HepG2 (cell line): Measurements from ENCODE around the gene KCNH6. TPM values are rescaled to one million over a fixed set of nuclear protein-coding genes. Genes with fewer than 3 reads are reported as not detected.
A peak's percentile ranks its signal among the peaks of the same experiment; 100 is the strongest.

Experiments used
- CTCF ChIP-seq: sonication (generic); formaldehyde crosslinking; IDR thresholded peaks from 2 replicates; pipeline ENCODE4 v1.5.0; 2020; ENCODE audit warnings: mild to moderate bottlenecking, missing genetic modification reagents, moderate library complexity
- DR1 ChIP-seq: sonication (generic); formaldehyde crosslinking; IDR thresholded peaks from 2 replicates; pipeline ENCODE4 v1.8.0; 2021; ENCODE audit warnings: mild to moderate bottlenecking, missing genetic modification reagents, inconsistent platforms
- FOXK1 ChIP-seq: sonication (generic); formaldehyde crosslinking; IDR thresholded peaks from 2 replicates; pipeline ENCODE4 v1.4.0; 2020; ENCODE audit warnings: low read depth, missing genetic modification reagents, borderline replicate concordance
- HES4 ChIP-seq: sonication (generic); formaldehyde crosslinking; IDR thresholded peaks from 2 replicates; pipeline ENCODE4 v1.9.0; 2021; ENCODE audit warnings: mild to moderate bottlenecking, missing genetic modification reagents, borderline replicate concordance
- MAX ChIP-seq: IDR thresholded peaks from 2 replicates; pipeline ENCODE4 v1.6.1; 2012; ENCODE audit warnings: inconsistent platforms
- NAIF1 ChIP-seq: sonication (generic); formaldehyde crosslinking; IDR thresholded peaks from 2 replicates; pipeline ENCODE4 v1.5.0; 2020; ENCODE audit warnings: mild to moderate bottlenecking, missing genetic modification reagents, borderline replicate concordance
- RFXANK ChIP-seq: IDR thresholded peaks from 2 replicates; pipeline ENCODE4 v1.6.1; 2016
- SAFB2 ChIP-seq: sonication (generic); formaldehyde crosslinking; IDR thresholded peaks from 2 replicates; pipeline ENCODE4 v1.5.1; 2020; ENCODE audit warnings: missing genetic modification reagents, low read depth, mild to moderate bottlenecking, borderline replicate concordance
- SPEN ChIP-seq: sonication (generic); formaldehyde crosslinking; IDR thresholded peaks from 2 replicates; pipeline ENCODE4 v1.5.1; 2020; ENCODE audit warnings: low read depth, mild to moderate bottlenecking, missing genetic modification reagents
- TFAP4 ChIP-seq: sonication (generic); IDR thresholded peaks from 2 replicates; pipeline ENCODE4 v1.6.1; 2016; ENCODE audit warnings: low read depth, borderline replicate concordance
- TFDP1 ChIP-seq: IDR thresholded peaks from 2 replicates; pipeline ENCODE4 v1.6.1; 2016; ENCODE audit warnings: missing compliant biosample characterization, missing genetic modification reagents, borderline replicate concordance
- ZFP37 ChIP-seq: sonication (generic); formaldehyde crosslinking; IDR thresholded peaks from 2 replicates; pipeline ENCODE4 v1.4.0; 2020; ENCODE audit warnings: missing genetic modification reagents, borderline replicate concordance
- ZNF121 ChIP-seq: sonication (generic); formaldehyde crosslinking; IDR thresholded peaks from 2 replicates; pipeline ENCODE4 v1.5.0; 2020; ENCODE audit warnings: mild to moderate bottlenecking, missing genetic modification reagents
- ZNF512 ChIP-seq: sonication (generic); formaldehyde crosslinking; IDR thresholded peaks from 2 replicates; pipeline ENCODE4 v1.4.0; 2020; ENCODE audit warnings: mild to moderate bottlenecking, missing genetic modification reagents
- ZNF589 ChIP-seq: sonication (generic); formaldehyde crosslinking; conservative IDR thresholded peaks from 2 replicates; pipeline ENCODE4 v1.8.0; 2022; ENCODE audit warnings: mild to moderate bottlenecking, moderate library complexity, missing genetic modification reagents
- polyA plus RNA-seq, 8 experiments: library from polyadenylated mRNA; depleted of rRNA in 3 of 8; stranded (reverse) in 7 of 8; unstranded in 1 of 8; fragments of >200 nt; fragmentation: Illumina TruSeq in 4 of 8; extraction: Trizol in 4 of 8; gene quantifications; 2 replicates each; pipeline versions ENCODE4 v1.2.1 to v1.2.3, GENCODE V29; 2011 to 2016; ENCODE audit warnings: low read depth in 4 of 8, missing spikeins in 1 of 8, mixed read lengths in 1 of 8; ENCODE audit not compliant: insufficient read depth in 1 of 8
- total RNA-seq, 5 experiments: library from RNA; depleted of rRNA; stranded (reverse); fragments of >200 nt; fragmentation: Illumina TruSeq; extraction: Trizol; gene quantifications; 2 replicates each; pipeline ENCODE4 v1.2.3, GENCODE V29; 2016; ENCODE audit warnings: low read depth in 1 of 5

The KCNH6 gene
- total and polyA plus RNA-seq, 2 of the 13 experiments (the other 11 are each of a cell fraction or from before 2014, with no cell fraction given): 0.05 to 0.18 TPM

- peak; percentile 26; the same call in 1 of the 2 replicates for TF ChIP-seq TFDP1 (CRISPR knock-in tag)
- peak; percentile 46 for TF ChIP-seq CTCF
- 0 out of 2 replicates have a peak, but pooled peaks have one; percentile 3 for TF ChIP-seq SPEN (CRISPR knock-in tag)
- TF ChIP-seq MAX: peak; percentile 86
- TF ChIP-seq ZNF512 (CRISPR knock-in tag): no peak
- no peak for TF ChIP-seq NAIF1 (CRISPR knock-in tag)
- TF ChIP-seq DR1 (CRISPR knock-in tag): no peak
- TF ChIP-seq TFAP4: peak; percentile 59; the same call in 1 of the 2 replicates
- 0 out of 2 replicates have a peak, but pooled peaks have one; percentile 52 for TF ChIP-seq SAFB2 (CRISPR knock-in tag)
- no peak for TF ChIP-seq ZNF589 (CRISPR knock-in tag)
- no peak for TF ChIP-seq ZNF121 (CRISPR knock-in tag)
- no peak for TF ChIP-seq FOXK1
- 0 out of 2 replicates have a peak, but pooled peaks have one; percentile 25 for TF ChIP-seq HES4 (CRISPR knock-in tag)
- no peak for TF ChIP-seq ZFP37 (CRISPR knock-in tag)
- no peak for TF ChIP-seq RFXANK (CRISPR knock-in tag)
Observed at GRCh38 chr17:63476854-63477479, 46.2 kb upstream of the KCNH6 start, which contains the start of gene ACE (continued).
